Esophagus muscularis mucosa (tissue), 4 donors: Measurements from ENCODE around the gene NBPF1. TPM values are rescaled to one million over a fixed set of nuclear protein-coding genes. Genes with fewer than 3 reads are reported as not detected.
"Not testable (repeated sequence)": the region's sequence is repeated elsewhere in the genome, so short reads cannot be mapped to it uniquely, and the experiment has no call there.

Source experiments
- DNase-seq: peaks from one replicate; pipeline ENCODE4 v3.0.0-alpha.2; 2017; ENCODE audit errors: extremely low spot score
- H3K27ac ChIP-seq, 4 donors: fragments of 200-600 bp; sonication (generic); replicated peaks in 1 of 4; 1 replicate in 3 of 4; 2 replicates in 1 of 4; pipeline ENCODE4 v1.5.1; 2016 to 2019; ENCODE audit warnings: mild to moderate bottlenecking in 1 of 4
- H3K27me3 ChIP-seq, 4 donors: fragments of 200-600 bp; sonication (generic); one replicate each; pipeline versions ENCODE4 v1.5.1 to v1.6.0; 2016 to 2019
- H3K36me3 ChIP-seq, 4 donors: fragments of 200-600 bp; sonication (generic); one replicate each; pipeline ENCODE4 v1.5.1; 2016 to 2019
- H3K4me1 ChIP-seq, 4 donors: fragments of 200-600 bp; sonication (generic); one replicate each; pipeline ENCODE4 v1.5.1; 2016 to 2019
- H3K4me3 ChIP-seq, 4 donors: fragments of 200-600 bp; sonication (generic); 1 replicate in 2 of 4; 2 replicates in 2 of 4; pipeline ENCODE4 v1.5.1; 2016 to 2019; ENCODE audit warnings: mild to moderate bottlenecking in 4 of 4, moderate library complexity in 1 of 4
- H3K9me3 ChIP-seq, 4 donors: fragments of 200-600 bp; sonication (generic); 1 replicate in 3 of 4; 2 replicates in 1 of 4; pipeline ENCODE4 v1.5.1; 2016 to 2019
- EP300 ChIP-seq: sonication (generic); formaldehyde crosslinking; IDR thresholded peaks from one replicate; pipeline ENCODE4 v1.6.1; 2017; ENCODE audit warnings: antibody characterized with exemption
- POLR2A ChIP-seq: fragments of 450-650 bp; IDR thresholded peaks from one replicate; pipeline ENCODE4 v1.6.1; 2017; ENCODE audit warnings: antibody characterized with exemption, moderate library complexity, mild to moderate bottlenecking, low read depth
- POLR2AphosphoS5 ChIP-seq, 2 donors: sonication (generic); formaldehyde crosslinking; IDR thresholded peaks; one replicate each; pipeline ENCODE4 v1.6.1; 2017; ENCODE audit warnings: antibody characterized with exemption in 2 of 2
- WGBS: methylation state at CpG from one replicate; pipeline ENCODE4 v1.1.5; 2018; 5-methylcytosine and 5-hydroxymethylcytosine counted together
- intact Hi-C: fragments of 100-400 bp; cut with DNase I; formaldehyde crosslinking; loops from one replicate; pipeline ENCODE4 v1.15.1; 2023
- total RNA-seq, 4 donors: library from RNA; depleted of rRNA; stranded (reverse); fragments of >200 nt; gene quantifications; one replicate each; pipeline versions ENCODE4 v1.1.0 to v1.2.1, GENCODE V29; 2016
- TF ChIP-seq, protein P1 (sequence below), 3 experiments: fragments of 200-600 bp in 2 of 3; fragments of 450-650 bp in 1 of 3; sonication (generic) in 2 of 3; IDR thresholded peaks; one replicate each; pipeline ENCODE4 v1.5.1; 2017 to 2019; ENCODE audit warnings: antibody characterized with exemption in 3 of 3, mild to moderate bottlenecking in 2 of 3, moderate library complexity in 1 of 3

NBPF1 gene
- total RNA-seq, 4 donors from 2014 or later, result 16.6 to 39.2 (median 28.1) TPM

GRCh38 chr1:16605213-16605525 lies 8.2 kb downstream of the NBPF1 start:
- H3K36me3 ChIP-seq, result peaks cover 12 to 43% (median 41%) of the 10 kb centered on the region in 4 donors
- H3K27ac ChIP-seq, result peak overlapping the region in 1 of 4 donors; percentile 4
- no peak overlapping the region for H3K4me3 ChIP-seq
- intact Hi-C loops, result no loop called here
- no peak for DNase-seq
- H3K9me3 ChIP-seq, result no peaks in the 10 kb centered on the region
- TF ChIP-seq POLR2A, result no peak
- TF ChIP-seq EP300, result no peak
- TF ChIP-seq POLR2AphosphoS5 (IDR thresholded peaks at IDR 0.05), result no peak
- TF ChIP-seq, protein P1, sequence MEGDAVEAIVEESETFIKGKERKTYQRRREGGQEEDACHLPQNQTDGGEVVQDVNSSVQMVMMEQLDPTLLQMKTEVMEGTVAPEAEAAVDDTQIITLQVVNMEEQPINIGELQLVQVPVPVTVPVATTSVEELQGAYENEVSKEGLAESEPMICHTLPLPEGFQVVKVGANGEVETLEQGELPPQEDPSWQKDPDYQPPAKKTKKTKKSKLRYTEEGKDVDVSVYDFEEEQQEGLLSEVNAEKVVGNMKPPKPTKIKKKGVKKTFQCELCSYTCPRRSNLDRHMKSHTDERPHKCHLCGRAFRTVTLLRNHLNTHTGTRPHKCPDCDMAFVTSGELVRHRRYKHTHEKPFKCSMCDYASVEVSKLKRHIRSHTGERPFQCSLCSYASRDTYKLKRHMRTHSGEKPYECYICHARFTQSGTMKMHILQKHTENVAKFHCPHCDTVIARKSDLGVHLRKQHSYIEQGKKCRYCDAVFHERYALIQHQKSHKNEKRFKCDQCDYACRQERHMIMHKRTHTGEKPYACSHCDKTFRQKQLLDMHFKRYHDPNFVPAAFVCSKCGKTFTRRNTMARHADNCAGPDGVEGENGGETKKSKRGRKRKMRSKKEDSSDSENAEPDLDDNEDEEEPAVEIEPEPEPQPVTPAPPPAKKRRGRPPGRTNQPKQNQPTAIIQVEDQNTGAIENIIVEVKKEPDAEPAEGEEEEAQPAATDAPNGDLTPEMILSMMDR (IDR thresholded peaks at IDR 0.05), result no peak
- WGBS, result 73% methylated on average over 1 of the region's 1 CpG
- H3K27me3 ChIP-seq, result no peaks in the 10 kb centered on the region
- peaks cover 0 to 17% (median 11%) of the 10 kb centered on the region in 4 donors for H3K4me1 ChIP-seq

- peaks cover 0 to 17% (median 11%) of the 10 kb centered on the region in 4 donors for H3K4me1 ChIP-seq
- peaks cover 12 to 43% (median 41%) of the 10 kb centered on the region in 4 donors for H3K36me3 ChIP-seq
- peak; percentile 87 for DNase-seq
- WGBS, result 96% methylated on average over 2 of the region's 2 CpGs
- H3K4me3 ChIP-seq, H3K27me3 ChIP-seq, H3K27ac ChIP-seq, intact Hi-C loops, H3K9me3 ChIP-seq: not testable (repeated sequence)
- peak; percentile 15 for TF ChIP-seq POLR2A
Measured at GRCh38 chr1:16604514-16605212, 8.7 kb downstream of the NBPF1 start.

DNA sequence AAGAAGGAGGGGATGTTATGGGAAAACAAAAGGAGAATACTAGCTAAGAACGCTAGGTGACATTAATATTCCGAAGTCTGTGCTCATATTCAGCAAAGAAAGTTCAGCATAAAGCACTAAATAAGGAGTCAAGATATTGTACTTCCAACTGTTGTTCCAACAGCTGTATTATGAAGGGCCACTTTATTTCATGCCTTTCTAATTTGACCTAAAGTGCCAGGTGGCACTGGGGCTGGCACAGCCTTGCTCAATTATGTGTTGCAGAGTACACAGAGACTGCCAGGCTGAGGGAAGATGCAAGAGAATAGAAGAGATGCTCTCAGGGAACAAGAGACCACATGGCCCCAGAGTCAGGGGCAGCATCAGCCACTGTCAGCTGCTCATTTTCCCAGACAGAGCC lies 9.7 kb downstream of the NBPF1 start:
- peaks cover 12 to 43% (median 41%) of the 10 kb centered on the region in 4 donors for H3K36me3 ChIP-seq
- intact Hi-C loops, H3K27ac ChIP-seq, H3K27me3 ChIP-seq, H3K9me3 ChIP-seq, H3K4me3 ChIP-seq, DNase-seq: not testable (repeated sequence)
- peaks cover 0 to 17% (median 11%) of the 10 kb centered on the region in 4 donors for H3K4me1 ChIP-seq
- WGBS, result no CpG with 5 or more reads among the region's 2 CpGs

- H3K27me3 ChIP-seq, intact Hi-C loops, DNase-seq, H3K27ac ChIP-seq, H3K4me3 ChIP-seq, H3K9me3 ChIP-seq: not testable (repeated sequence)
- 99% methylated on average over 2 of the region's 5 CpGs for WGBS
- Histone ChIP-seq H3K36me3 (peaks cover 4 to 32% (median 30%) of the 10 kb centered on the region in 4 donors), H3K4me1 (peaks cover 0 to 15% (median 9%) of the 10 kb centered on the region in 4 donors)
Measured at GRCh38 chr1:16602336-16603011, 10.9 kb downstream of the NBPF1 start.

DNA sequence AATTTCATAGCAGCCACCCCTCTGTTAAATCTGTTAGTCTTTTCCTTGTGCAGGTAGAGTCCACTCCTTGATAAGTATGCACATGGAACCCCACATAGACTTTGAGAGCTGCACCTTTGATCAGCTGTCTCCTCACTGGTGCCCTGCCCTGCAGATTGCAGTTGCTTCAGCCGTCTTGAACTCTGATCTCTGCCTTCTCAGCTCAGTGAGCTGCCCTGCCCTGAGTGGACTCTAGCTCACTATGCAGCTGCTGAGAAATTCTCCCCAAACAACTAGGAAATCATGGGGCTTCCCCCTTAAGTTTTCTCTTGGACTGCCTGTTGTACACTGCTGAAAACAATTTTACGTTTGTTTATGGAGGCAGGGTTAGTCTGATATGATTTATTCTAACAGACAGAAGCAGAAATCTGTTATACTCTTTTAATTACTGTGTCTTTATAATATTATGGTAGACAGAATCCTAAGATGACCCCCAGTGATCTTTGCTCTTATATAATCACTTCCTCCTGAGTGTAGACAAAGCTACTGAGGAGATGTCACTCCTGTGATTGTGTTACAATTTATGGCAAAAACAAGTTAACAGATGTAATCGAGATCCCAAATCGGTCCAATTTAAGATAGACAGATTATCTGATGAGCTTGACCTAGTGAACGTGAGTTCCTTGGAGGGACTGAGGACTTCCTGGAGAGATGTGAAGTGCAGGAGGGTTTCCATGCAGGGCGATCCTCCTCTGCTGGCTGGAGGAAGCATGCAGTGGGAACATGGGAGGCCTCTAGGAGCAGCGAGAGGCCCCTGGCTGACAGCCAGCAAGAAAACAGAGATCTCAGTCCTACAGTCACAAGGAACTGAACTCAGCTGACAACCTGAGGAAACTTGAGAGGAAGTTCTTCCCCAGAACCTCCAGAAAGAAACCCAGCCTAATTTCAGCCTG lies 12.2 kb downstream of the NBPF1 start:
- Histone ChIP-seq H3K4me1 (peaks cover 0 to 14% (median 9%) of the 10 kb centered on the region in 4 donors), H3K36me3 (peaks cover 0 to 18% (median 16%) of the 10 kb centered on the region in 4 donors)
- WGBS, result 84% methylated on average over 4 of the region's 7 CpGs
- H3K27ac ChIP-seq, H3K9me3 ChIP-seq, DNase-seq, H3K4me3 ChIP-seq, H3K27me3 ChIP-seq, intact Hi-C loops: not testable (repeated sequence)

DNA sequence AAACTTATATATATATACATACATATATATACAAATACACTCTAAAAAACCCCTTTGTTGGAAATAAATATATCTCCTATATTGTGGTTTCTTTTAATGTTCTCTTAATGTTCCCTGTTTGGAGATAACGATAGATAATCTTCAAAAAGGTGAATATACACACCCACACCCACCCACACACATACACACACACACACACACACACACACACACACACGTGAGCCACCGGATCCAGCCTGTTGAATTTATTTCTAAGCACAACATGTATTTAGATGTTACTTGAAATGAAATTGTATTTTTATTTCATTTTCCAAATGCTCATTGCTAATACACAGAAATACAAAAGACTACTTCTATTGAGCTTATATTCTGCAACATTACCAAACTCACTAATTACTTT lies 14.0 kb downstream of the NBPF1 start:
- 97% methylated on average over 3 of the region's 3 CpGs for WGBS
- H3K27ac ChIP-seq, H3K36me3 ChIP-seq, H3K4me1 ChIP-seq, H3K4me3 ChIP-seq, H3K9me3 ChIP-seq, H3K27me3 ChIP-seq, intact Hi-C loops: not testable (repeated sequence)
- DNase-seq, result peak; percentile 29

- H3K27ac ChIP-seq, H3K4me1 ChIP-seq, intact Hi-C loops, H3K36me3 ChIP-seq, DNase-seq, H3K4me3 ChIP-seq, H3K9me3 ChIP-seq, H3K27me3 ChIP-seq: not testable (repeated sequence)
- 91% methylated on average over 1 of the region's 1 CpG for WGBS
Measured at GRCh38 chr1:16595216-16595615, 18.1 kb downstream of the NBPF1 start.
